Testis (tissue), 2 donors: ENCODE data around the gene UNC50.

Experiments
- CTCF ChIP-seq, 3 experiments: fragments of 450-650 bp in 2 of 3; fragments of 200-600 bp in 1 of 3; sonication (generic) in 1 of 3; IDR thresholded peaks; one replicate each; pipeline ENCODE4 v1.5.1; 2016 to 2019; ENCODE audit warnings: antibody characterized with exemption in 3 of 3, mild to moderate bottlenecking in 2 of 3, moderate library complexity in 1 of 3
- POLR2A ChIP-seq: fragments of 450-650 bp; IDR thresholded peaks from one replicate; pipeline ENCODE4 v1.6.1; 2017; ENCODE audit warnings: antibody characterized with exemption, mild to moderate bottlenecking, moderate library complexity

- TF ChIP-seq CTCF (IDR thresholded peaks at IDR 0.05), result no peak
- TF ChIP-seq POLR2A, result no peak
Measured at GRCh38 chr2:98572211-98572610, 36.2 kb upstream of the UNC50 start.
